HG03342 (cell line): ENCODE results near the gene CRYGD.
"Not testable (repeated sequence)": the region's sequence is repeated elsewhere in the genome, so short reads cannot be mapped to it uniquely, and the experiment has no call there.

ENCODE experiments used
- ATAC-seq: cut with Tn5 transposase; IDR thresholded peaks from one replicate; pipeline ENCODE4 v1.9.1; 2021; ENCODE audit warnings: mild to moderate bottlenecking, moderate library complexity; ENCODE audit not compliant: unreplicated experiment

The CRYGD gene

GRCh38 chr2:208124013-208124715 is at the start of gene CRYGD:
Gene CRYGD, minus strand, starts transcription at chr2:208124524. Its CDS starts 51 bp downstream, at chr2:208124473.
- ATAC-seq: not testable (repeated sequence)

- ATAC-seq: no peak
These were observed 47.8 kb upstream of the CRYGD start for GRCh38 chr2:208172125-208172524.

GRCh38 chr2:208164951-208165755 is 40.8 kb upstream of the CRYGD start:
- no peak for ATAC-seq

GRCh38 chr2:208163489-208163888 is 39.2 kb upstream of the CRYGD start, which contains the start of gene CRYGA:
Gene CRYGA, minus strand, starts transcription at chr2:208163589. Its CDS starts 33 bp downstream, at chr2:208163556.
- ATAC-seq: no peak

- no peak for ATAC-seq
These were observed 32.1 kb upstream of the CRYGD start for GRCh38 chr2:208156439-208156838.

- ATAC-seq: no peak
These were observed 28.8 kb upstream of the CRYGD start for GRCh38 chr2:208153156-208153555.

- ATAC-seq: no peak
These were observed 26.6 kb upstream of the CRYGD start for GRCh38 chr2:208150956-208151355.

- ATAC-seq: no peak
These were observed 25.8 kb upstream of the CRYGD start for GRCh38 chr2:208150094-208150493.

GRCh38 chr2:208148803-208149202 is 24.5 kb upstream of the CRYGD start:
- no peak for ATAC-seq

GRCh38 chr2:208147759-208148158 is 23.4 kb upstream of the CRYGD start:
- ATAC-seq: no peak

- no peak for ATAC-seq
These were observed 22.7 kb upstream of the CRYGD start for GRCh38 chr2:208147008-208147407.

GRCh38 chr2:208146006-208146405 is 21.7 kb upstream of the CRYGD start, which contains the start of gene CRYGB:
Gene CRYGB, minus strand, starts transcription at chr2:208146158. Its CDS starts 38 bp downstream, at chr2:208146120.
- no peak for ATAC-seq

- no peak for ATAC-seq
These were observed 18.8 kb upstream of the CRYGD start for GRCh38 chr2:208142925-208143799.

- ATAC-seq: no peak
These were observed 18.1 kb upstream of the CRYGD start for GRCh38 chr2:208142240-208142924.

GRCh38 chr2:208139447-208139846 is 15.1 kb upstream of the CRYGD start:
- no peak for ATAC-seq

GRCh38 chr2:208138334-208138733 is 14.0 kb upstream of the CRYGD start:
- not testable (repeated sequence) for ATAC-seq

GRCh38 chr2:208136716-208137094 is 12.4 kb upstream of the CRYGD start:
- ATAC-seq: no peak

- no peak for ATAC-seq
These were observed 11.7 kb upstream of the CRYGD start for GRCh38 chr2:208135794-208136715.

- no peak for ATAC-seq
These were observed 10.7 kb upstream of the CRYGD start for GRCh38 chr2:208134928-208135586.
